Measurements from ENCODE around the gene CLEC10A.
"Not testable (repeated sequence)": the region's sequence is repeated elsewhere in the genome, so short reads cannot be mapped to it uniquely, and the experiment has no call there.

CLEC10A gene

GRCh38 chr17:7124923-7125322 is 44.9 kb upstream of the CLEC10A start:
- no peak for ATAC-seq
- TF ChIP-seq ZNF8 (CRISPR knock-in tag; IDR thresholded peaks at IDR 0.05) (no peak), TCF4 (CRISPR knock-in tag; IDR thresholded peaks at IDR 0.05; ENCODE audit: borderline replicate concordance) (no peak)

GRCh38 chr17:7123844-7124243 is 43.8 kb upstream of the CLEC10A start:
- TF ChIP-seq ZNF8 (CRISPR knock-in tag; IDR thresholded peaks at IDR 0.05) (no peak), PATZ1 (CRISPR knock-in tag; IDR thresholded peaks at IDR 0.05; ENCODE audit: borderline replicate concordance) (no peak), CSDC2 (CRISPR knock-in tag; IDR thresholded peaks at IDR 0.05) (no peak), TCF4 (CRISPR knock-in tag; IDR thresholded peaks at IDR 0.05; ENCODE audit: borderline replicate concordance) (no peak), ARNTL (CRISPR knock-in tag; IDR thresholded peaks at IDR 0.05; ENCODE audit: borderline replicate concordance, low read depth) (no peak), ZFP30 (CRISPR knock-in tag; IDR thresholded peaks at IDR 0.05) (no peak), SNAI2 (CRISPR knock-in tag; IDR thresholded peaks at IDR 0.05) (no peak), TSHZ2 (CRISPR knock-in tag; IDR thresholded peaks at IDR 0.05) (no peak), OSR1 (CRISPR knock-in tag; IDR thresholded peaks at IDR 0.05) (no peak), ESRRG (CRISPR knock-in tag; IDR thresholded peaks at IDR 0.05) (no peak), ISL1 (CRISPR knock-in tag; IDR thresholded peaks at IDR 0.05) (no peak), TOX (CRISPR knock-in tag; IDR thresholded peaks at IDR 0.05; ENCODE audit: borderline replicate concordance) (no peak), ZC3H10 (CRISPR knock-in tag; IDR thresholded peaks at IDR 0.05) (no peak), ZFP3 (CRISPR knock-in tag; IDR thresholded peaks at IDR 0.05) (no peak), CSRNP3 (CRISPR knock-in tag; IDR thresholded peaks at IDR 0.05) (no peak), PPARA (CRISPR knock-in tag; IDR thresholded peaks at IDR 0.05; ENCODE audit: borderline replicate concordance) (no peak)
- ATAC-seq = no peak

GRCh38 chr17:7122381-7122780 is 42.3 kb upstream of the CLEC10A start:
- no peak for ATAC-seq
- TF ChIP-seq TCF4 (CRISPR knock-in tag; IDR thresholded peaks at IDR 0.05; ENCODE audit: borderline replicate concordance) = no peak
- TF ChIP-seq CREB5 (CRISPR knock-in tag; IDR thresholded peaks at IDR 0.05; ENCODE audit: low read depth) = no peak
- no peak for TF ChIP-seq BACH2 (CRISPR knock-in tag; IDR thresholded peaks at IDR 0.05; ENCODE audit: borderline replicate concordance)
- TF ChIP-seq TSHZ2 (CRISPR knock-in tag; IDR thresholded peaks at IDR 0.05) = no peak
- no peak for TF ChIP-seq RARB (CRISPR knock-in tag; IDR thresholded peaks at IDR 0.05)
- no peak for TF ChIP-seq ARNTL (CRISPR knock-in tag; IDR thresholded peaks at IDR 0.05; ENCODE audit: borderline replicate concordance, low read depth)
- TF ChIP-seq ESRRG (CRISPR knock-in tag; IDR thresholded peaks at IDR 0.05) = no peak
- TF ChIP-seq TOX (CRISPR knock-in tag; IDR thresholded peaks at IDR 0.05; ENCODE audit: borderline replicate concordance) = no peak
- no peak for TF ChIP-seq ZFP30 (CRISPR knock-in tag; IDR thresholded peaks at IDR 0.05)
- no peak for TF ChIP-seq ISL1 (CRISPR knock-in tag; IDR thresholded peaks at IDR 0.05)
- no peak for TF ChIP-seq PPARA (CRISPR knock-in tag; IDR thresholded peaks at IDR 0.05; ENCODE audit: borderline replicate concordance)
- TF ChIP-seq POU6F1 (CRISPR knock-in tag; IDR thresholded peaks at IDR 0.05; ENCODE audit: borderline replicate concordance, low read depth) = no peak
- no peak for TF ChIP-seq CSRNP3 (CRISPR knock-in tag; IDR thresholded peaks at IDR 0.05)
- no peak for TF ChIP-seq PATZ1 (CRISPR knock-in tag; IDR thresholded peaks at IDR 0.05; ENCODE audit: borderline replicate concordance)
- TF ChIP-seq ZFP3 (CRISPR knock-in tag; IDR thresholded peaks at IDR 0.05) = no peak

GRCh38 chr17:7120635-7121034 is 40.6 kb upstream of the CLEC10A start:
- ATAC-seq = not testable (repeated sequence)

Measured in SK-N-SH treated with all-trans-retinoic acid at 6 μM for 48 hours (cell line).